ENCODE measurements around the gene DLGAP1. TPM values are rescaled to one million over a fixed set of nuclear protein-coding genes. Genes with fewer than 3 reads are reported as not detected.
A peak's percentile ranks its signal among the peaks of the same experiment; 100 is the strongest.
"Not testable (repeated sequence)": the region's sequence is repeated elsewhere in the genome, so short reads cannot be mapped to it uniquely, and the experiment has no call there.

DLGAP1 gene
- total and polyA plus RNA-seq, 7 experiments from 2014 or later: 0.32 to 1.0 TPM; not detected in 5

GRCh38 chr18:3480827-3481573 is 974.1 kb downstream of the DLGAP1 start:
- Histone ChIP-seq H3K36me3 (ENCODE audit: control insufficient read depth in 2 of 3, insufficient read depth in 3 of 3, low read length in 3 of 3) (no peaks in the 10 kb centered on the region), H3K27me3 (ENCODE audit: control insufficient read depth in 2 of 2, insufficient read depth in 2 of 2, low read length in 2 of 2) (no peaks in the 10 kb centered on the region), H3K9me3 (ENCODE audit: control insufficient read depth in 2 of 3, low read length in 3 of 3) (no peaks in the 10 kb centered on the region), H3K4me3 (ENCODE audit: low read length) (no peak overlapping the region), H3K27ac (ENCODE audit: low read depth, low read length) (no peak overlapping the region), H3K4me1 (ENCODE audit: control insufficient read depth in 2 of 2, insufficient read depth in 2 of 2, low read length in 2 of 2) (no peaks in the 10 kb centered on the region)
- no peak for DNase-seq
- Mint-ChIP-seq H3K36me3 (no peaks in the 10 kb centered on the region), H3K4me1 (no peaks in the 10 kb centered on the region), H3K27me3 (peaks cover 0 to 6% (median 0%) of the 10 kb centered on the region in 5 donors), H3K4me3 (no peak overlapping the region), H3K27ac (no peak overlapping the region), H3K9me3 (no peaks in the 10 kb centered on the region)
- intact Hi-C loops (cut with micrococcal nuclease): no loop called here
- no peak for ATAC-seq
- ChIA-PET CTCF (interaction anchor here (0.7 to 1.0 kb wide), 2 partner anchors 24 to 123 kb away, joined by 4 to 5 read pairs; no protein-coding TSS in a partner anchor), POLR2A (interaction anchor here (0.7 kb wide), 1 partner anchor 38 kb away, joined by 6 read pairs; no protein-coding TSS in a partner anchor)

DNA sequence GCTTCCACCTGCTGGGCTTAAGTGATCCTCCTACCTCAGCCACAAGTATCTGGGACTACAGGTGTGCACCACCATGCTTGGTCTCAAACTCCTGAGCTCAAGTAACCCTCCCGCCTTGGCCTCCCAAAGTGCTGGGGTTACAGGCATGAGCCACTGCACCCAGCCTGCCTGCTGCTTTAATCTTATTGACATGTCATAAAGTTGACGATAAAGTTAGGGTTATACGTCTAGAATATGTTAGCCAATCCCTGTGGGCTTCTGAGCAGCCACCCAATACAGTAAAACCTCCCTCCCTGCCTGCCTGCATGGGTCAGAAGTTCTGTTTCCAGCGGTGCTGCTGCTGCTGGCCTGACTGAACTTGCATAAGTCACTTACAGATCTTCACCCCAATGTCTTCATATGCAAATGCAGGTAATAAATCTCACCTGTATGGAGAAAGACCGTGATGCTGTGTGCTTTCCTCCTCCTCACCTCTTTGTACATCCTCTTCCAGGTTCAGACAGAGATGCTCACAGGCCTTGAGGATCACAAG is 975.1 kb downstream of the DLGAP1 start:
- Histone ChIP-seq H3K27me3 (ENCODE audit: control insufficient read depth in 2 of 2, insufficient read depth in 2 of 2, low read length in 2 of 2) (no peaks in the 10 kb centered on the region), H3K9me3 (ENCODE audit: control insufficient read depth in 2 of 3, low read length in 3 of 3) (no peaks in the 10 kb centered on the region), H3K4me3 (ENCODE audit: low read length) (no peak overlapping the region), H3K27ac (ENCODE audit: low read depth, low read length) (no peak overlapping the region), H3K4me1 (ENCODE audit: control insufficient read depth in 2 of 2, insufficient read depth in 2 of 2, low read length in 2 of 2) (no peaks in the 10 kb centered on the region), H3K36me3 (ENCODE audit: control insufficient read depth in 2 of 3, insufficient read depth in 3 of 3, low read length in 3 of 3) (no peaks in the 10 kb centered on the region)
- POLR2A ChIA-PET: no interaction called here
- Mint-ChIP-seq H3K27me3 (peaks cover 0 to 6% (median 0%) of the 10 kb centered on the region in 5 donors), H3K27ac (no peak overlapping the region), H3K4me1 (no peaks in the 10 kb centered on the region), H3K9me3 (no peaks in the 10 kb centered on the region), H3K36me3 (peaks cover 0 to under 1% (median 0%) of the 10 kb centered on the region in 5 donors), H3K4me3 (no peak overlapping the region)
- intact Hi-C loops (cut with micrococcal nuclease): no loop called here
- no peak for DNase-seq
- CTCF ChIA-PET: interaction anchor here (0.6 kb wide), 1 partner anchor 78 kb away, joined by 4 read pairs; no protein-coding TSS in a partner anchor
- no peak for ATAC-seq

DNA sequence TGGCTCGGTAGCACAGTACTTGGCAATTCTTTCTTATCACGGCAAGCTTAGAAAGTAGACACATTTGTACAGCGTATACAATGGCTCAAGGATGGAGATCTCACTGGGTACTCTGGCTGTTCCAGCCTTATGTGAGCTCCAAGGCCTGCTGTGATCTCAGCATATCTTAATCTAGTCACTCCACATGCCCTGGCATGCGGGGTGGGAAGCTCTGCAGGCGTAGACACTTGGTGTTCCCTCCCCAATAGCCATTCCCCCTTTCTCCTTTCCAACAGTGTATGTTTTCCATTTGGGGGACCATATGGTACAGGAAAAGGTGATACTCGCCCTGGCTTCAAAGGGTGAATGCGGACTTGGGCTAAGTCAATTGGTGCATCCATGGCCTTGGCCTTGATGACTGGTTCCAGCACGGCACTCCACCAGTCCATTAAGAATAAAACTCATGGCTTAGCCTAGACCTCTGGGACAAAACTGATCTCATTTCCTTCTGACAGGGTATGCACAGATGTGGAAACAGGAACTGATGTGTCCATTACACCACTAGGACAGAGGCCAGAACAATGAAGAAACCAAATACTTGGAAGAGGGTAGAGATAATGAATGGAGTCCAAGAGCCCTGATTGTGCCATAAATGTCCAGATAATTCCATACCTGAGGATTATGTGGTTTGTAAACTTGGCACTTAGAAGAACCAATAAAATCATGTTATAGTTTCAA is 976.7 kb downstream of the DLGAP1 start:
- no peaks in the 10 kb centered on the region for H3K4me1 ChIP-seq (ENCODE audit: control insufficient read depth in 2 of 2, insufficient read depth in 2 of 2, low read length in 2 of 2)
- peaks cover 0 to 4% (median 0%) of the 10 kb centered on the region in 11 donors for H3K9me3 Mint-ChIP-seq
- intact Hi-C loops (cut with micrococcal nuclease): no loop called here
- H3K27ac ChIP-seq (ENCODE audit: low read depth, low read length): no peak overlapping the region
- H3K36me3 Mint-ChIP-seq: peaks cover 0 to 5% (median 3%) of the 10 kb centered on the region in 5 donors
- H3K27me3 Mint-ChIP-seq: peaks cover 0 to 5% (median 0%) of the 10 kb centered on the region in 5 donors
- peaks cover 0 to 7% (median 0%) of the 10 kb centered on the region in 7 donors for H3K4me1 Mint-ChIP-seq
- no peaks in the 10 kb centered on the region for H3K27me3 ChIP-seq (ENCODE audit: control insufficient read depth in 2 of 2, insufficient read depth in 2 of 2, low read length in 2 of 2)
- H3K4me3 ChIP-seq (ENCODE audit: low read length): no peak overlapping the region
- no peaks in the 10 kb centered on the region for H3K9me3 ChIP-seq (ENCODE audit: control insufficient read depth in 2 of 3, low read length in 3 of 3)
- H3K27ac Mint-ChIP-seq: no peak overlapping the region
- no peak overlapping the region for H3K4me3 Mint-ChIP-seq
- ATAC-seq: no peak
- POLR2A ChIA-PET: no interaction called here
- H3K36me3 ChIP-seq (ENCODE audit: control insufficient read depth in 2 of 3, insufficient read depth in 3 of 3, low read length in 3 of 3): no peaks in the 10 kb centered on the region
- DNase-seq: no peak
- CTCF ChIA-PET: interaction anchor here (0.9 kb wide), 1 partner anchor 20 kb away, joined by 3 read pairs; no protein-coding TSS in a partner anchor

GRCh38 chr18:3472681-3473544 is 982.2 kb downstream of the DLGAP1 start:
- Mint-ChIP-seq H3K27ac (peak overlapping the region in 2 of 9 donors; percentile 13 to 59), H3K27me3 (no peaks in the 10 kb centered on the region), H3K4me1 (peaks cover 0 to 13% (median 0%) of the 10 kb centered on the region in 7 donors), H3K9me3 (peaks cover 0 to 4% (median 0%) of the 10 kb centered on the region in 11 donors), H3K36me3 (peaks cover 0 to 5% (median 3%) of the 10 kb centered on the region in 5 donors), H3K4me3 (no peak overlapping the region)
- no peak overlapping the region for H3K27ac ChIP-seq (ENCODE audit: low read depth, low read length)
- no peaks in the 10 kb centered on the region for H3K36me3 ChIP-seq (ENCODE audit: control insufficient read depth in 2 of 3, insufficient read depth in 3 of 3, low read length in 3 of 3)
- intact Hi-C loops (cut with micrococcal nuclease): no loop called here
- no peak overlapping the region for H3K4me3 ChIP-seq (ENCODE audit: low read length)
- H3K4me1 ChIP-seq (ENCODE audit: control insufficient read depth in 2 of 2, insufficient read depth in 2 of 2, low read length in 2 of 2): no peaks in the 10 kb centered on the region
- ChIA-PET CTCF (no interaction called here), POLR2A (no interaction called here)
- no peak for DNase-seq
- ATAC-seq: no peak
- H3K27me3 ChIP-seq (ENCODE audit: control insufficient read depth in 2 of 2, insufficient read depth in 2 of 2, low read length in 2 of 2): no peaks in the 10 kb centered on the region
- no peaks in the 10 kb centered on the region for H3K9me3 ChIP-seq (ENCODE audit: control insufficient read depth in 2 of 3, low read length in 3 of 3)

GRCh38 chr18:3472121-3472520 is 983.0 kb downstream of the DLGAP1 start:
- CTCF ChIA-PET; H3K9me3 ChIP-seq (ENCODE audit: control insufficient read depth in 2 of 3, low read length in 3 of 3); ATAC-seq; H3K27me3 Mint-ChIP-seq; H3K36me3 ChIP-seq (ENCODE audit: control insufficient read depth in 2 of 3, insufficient read depth in 3 of 3, low read length in 3 of 3); H3K4me3 ChIP-seq (ENCODE audit: low read length); H3K27ac ChIP-seq (ENCODE audit: low read depth, low read length); H3K4me3 Mint-ChIP-seq; DNase-seq; H3K9me3 Mint-ChIP-seq; H3K27me3 ChIP-seq (ENCODE audit: control insufficient read depth in 2 of 2, insufficient read depth in 2 of 2, low read length in 2 of 2); intact Hi-C loops (cut with micrococcal nuclease); H3K27ac Mint-ChIP-seq; H3K36me3 Mint-ChIP-seq; H3K4me1 ChIP-seq (ENCODE audit: control insufficient read depth in 2 of 2, insufficient read depth in 2 of 2, low read length in 2 of 2): not testable (repeated sequence)
- peaks cover 0 to 16% (median 3%) of the 10 kb centered on the region in 7 donors for H3K4me1 Mint-ChIP-seq
- POLR2A ChIA-PET: interaction anchor here (0.6 to 0.7 kb wide), 2 partner anchors 32 to 1830 kb away, joined by 3 read pairs; no protein-coding TSS in a partner anchor

GRCh38 chr18:3471141-3471648 is 983.9 kb downstream of the DLGAP1 start:
- DNase-seq: no peak
- no peaks in the 10 kb centered on the region for H3K9me3 ChIP-seq (ENCODE audit: control insufficient read depth in 2 of 3, low read length in 3 of 3)
- POLR2A ChIA-PET: no interaction called here

More at GRCh38 chr18:3471141-3471648, 983.9 kb downstream of the DLGAP1 start:
- CTCF ChIA-PET: interaction anchor here (0.6 to 1.2 kb wide), 2 partner anchors 105 to 222 kb away, joined by 3 to 4 read pairs; no protein-coding TSS in a partner anchor
- Mint-ChIP-seq H3K9me3 (peaks cover 0 to 4% (median 0%) of the 10 kb centered on the region in 11 donors), H3K4me1 (peaks cover 6 to 25% (median 12%) of the 10 kb centered on the region in 7 donors), H3K27me3 (no peaks in the 10 kb centered on the region), H3K4me3 (no peak overlapping the region), H3K27ac (no peak overlapping the region), H3K36me3 (peaks cover 0 to 5% (median 3%) of the 10 kb centered on the region in 5 donors)
- intact Hi-C loops (cut with micrococcal nuclease): no loop called here
- Histone ChIP-seq H3K27me3 (ENCODE audit: control insufficient read depth in 2 of 2, insufficient read depth in 2 of 2, low read length in 2 of 2) (no peaks in the 10 kb centered on the region), H3K4me3 (ENCODE audit: low read length) (no peak overlapping the region), H3K36me3 (ENCODE audit: control insufficient read depth in 2 of 3, insufficient read depth in 3 of 3, low read length in 3 of 3) (no peaks in the 10 kb centered on the region), H3K4me1 (ENCODE audit: control insufficient read depth in 2 of 2, insufficient read depth in 2 of 2, low read length in 2 of 2) (peaks cover 9 to 13% of the 10 kb centered on the region in 2 donors), H3K27ac (ENCODE audit: low read depth, low read length) (no peak overlapping the region)
- ATAC-seq: no peak

Measured in naive thymus-derived CD4-positive, alpha-beta T cell (primary cell).